MCF 10A (cell line): ENCODE data around the gene HK2. TPM values are rescaled to one million over a fixed set of nuclear protein-coding genes. Genes with fewer than 3 reads are reported as not detected.

ENCODE experiments used
- BruUV-seq: library from RNA; stranded (reverse); fragments of 400-500 nt; replicated peaks from 2 replicates; lab custom pipeline; 2021; lab: Mats Ljungman, UMichigan
- CTCF ChIA-PET: fragments of 300-600 bp; sonication (Branson Sonifier 250); formaldehyde crosslinking; extraction: SDS; loops from one replicate; lab custom pipeline; 2021; ENCODE audit warnings: antibody characterized with exemption, inconsistent platforms; lab: Yijun Ruan, JAX
- POLR2A ChIA-PET: fragments of 300-600, 350-650 bp; sonication (Branson Sonifier 250); formaldehyde crosslinking; extraction: SDS; loops from one replicate; lab custom pipeline; 2020; ENCODE audit warnings: antibody characterized with exemption, inconsistent platforms; lab: Yijun Ruan, JAX
- DNase-seq: peaks from one replicate; pipeline ENCODE4 v3.0.0-alpha.2; 2018; ENCODE audit not compliant: unreplicated experiment
- H3K27ac Mint-ChIP-seq: one replicate; pipeline ENCODE4 v1.8.0; 2022; ENCODE audit warnings: mild to moderate bottlenecking, low read depth, mixed read lengths; ENCODE audit not compliant: unreplicated experiment
- H3K27me3 Mint-ChIP-seq: one replicate; pipeline ENCODE4 v1.8.0; 2022; ENCODE audit warnings: mixed read lengths; ENCODE audit not compliant: insufficient read depth, unreplicated experiment
- H3K36me3 Mint-ChIP-seq: one replicate; pipeline ENCODE4 v1.8.0; 2022; ENCODE audit warnings: mild to moderate bottlenecking, moderate library complexity, mixed read lengths; ENCODE audit not compliant: insufficient read depth, unreplicated experiment
- H3K4me1 Mint-ChIP-seq: one replicate; pipeline ENCODE4 v1.8.0; 2022; ENCODE audit warnings: mixed read lengths; ENCODE audit not compliant: insufficient read depth, unreplicated experiment
- H3K4me3 Mint-ChIP-seq: one replicate; pipeline ENCODE4 v1.8.0; 2022; ENCODE audit warnings: mild to moderate bottlenecking, moderate library complexity, mixed read lengths; ENCODE audit not compliant: unreplicated experiment
- H3K9me3 Mint-ChIP-seq: one replicate; pipeline ENCODE4 v1.8.0; 2022; ENCODE audit warnings: mixed read lengths; ENCODE audit not compliant: unreplicated experiment
- CTCF ChIP-seq: fragments of 200-600 bp; IDR thresholded peaks from one replicate; pipeline ENCODE4 v1.8.0; 2022; ENCODE audit warnings: antibody characterized with exemption, mild to moderate bottlenecking; ENCODE audit not compliant: unreplicated experiment
- intact Hi-C: fragments of 100-400 bp; cut with micrococcal nuclease; formaldehyde crosslinking; loops from 2 replicates; pipeline ENCODE4 v1.14.1; 2022
- total RNA-seq: library from RNA; stranded (reverse); gene quantifications from 2 replicates; pipeline ENCODE4 v1.2.3, GENCODE V29; 2022

Gene HK2
- total RNA-seq, 1 experiment from 2014 or later = 47.8 TPM

- ChIA-PET POLR2A (interaction anchor here (0.8 to 4.0 kb wide), 2 partner anchors 43 to 190 kb away, joined by 4 to 38 read pairs; partner anchors contain the start of gene HK2), CTCF (interaction anchor here (0.6 to 6.5 kb wide), 21 partner anchors 9 to 1528 kb away, joined by 3 to 219 read pairs (median 14); partner anchors contain the start of gene HK2)
- Mint-ChIP-seq H3K9me3 (no peaks in the 10 kb centered on the region), H3K36me3 (peaks cover 65% of the 10 kb centered on the region), H3K27ac (no peak overlapping the region), H3K4me3 (no peak overlapping the region), H3K4me1 (peaks cover 20% of the 10 kb centered on the region), H3K27me3 (no peaks in the 10 kb centered on the region)
- intact Hi-C loops = loop anchor here (10.0 kb wide), 1 partner anchor 107 kb away; no protein-coding TSS in a partner anchor
- no peak for TF ChIP-seq CTCF
- DNase-seq = no peak
- no TSS peak for BruUV-seq
These were observed 44.0 kb downstream of the HK2 start for GRCh38 chr2:74877781-74878433.

DNA sequence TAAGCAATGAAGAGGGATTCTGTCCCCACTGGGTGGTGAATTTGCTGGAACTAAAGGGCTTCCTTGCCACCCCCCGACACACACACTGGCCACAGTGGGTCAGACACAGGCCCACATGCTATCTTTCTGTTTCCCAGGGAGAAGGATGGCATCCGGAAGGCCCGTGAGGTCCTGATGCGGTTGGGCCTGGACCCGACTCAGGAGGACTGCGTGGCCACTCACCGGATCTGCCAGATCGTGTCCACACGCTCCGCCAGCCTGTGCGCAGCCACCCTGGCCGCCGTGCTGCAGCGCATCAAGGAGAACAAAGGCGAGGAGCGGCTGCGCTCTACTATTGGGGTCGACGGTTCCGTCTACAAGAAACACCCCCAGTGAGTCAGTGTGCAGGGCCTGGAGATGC is 44.6 kb downstream of the HK2 start:
- H3K9me3 Mint-ChIP-seq = no peaks in the 10 kb centered on the region
- no peak for DNase-seq
- H3K27ac Mint-ChIP-seq = no peak overlapping the region
- no TSS peak for BruUV-seq
- peaks cover 20% of the 10 kb centered on the region for H3K4me1 Mint-ChIP-seq
- H3K36me3 Mint-ChIP-seq = peaks cover 70% of the 10 kb centered on the region
- CTCF ChIA-PET = interaction anchor here (0.7 to 6.1 kb wide), 8 partner anchors 10 to 191 kb away, joined by 3 to 71 read pairs (median 8); no protein-coding TSS in a partner anchor
- intact Hi-C loops = loop anchor here (10.0 kb wide), 1 partner anchor 106 kb away; no protein-coding TSS in a partner anchor
- H3K4me3 Mint-ChIP-seq = no peak overlapping the region
- POLR2A ChIA-PET = interaction anchor here (1.0 kb wide), 1 partner anchor 13 kb away, joined by 3 read pairs; no protein-coding TSS in a partner anchor
- H3K27me3 Mint-ChIP-seq = no peaks in the 10 kb centered on the region
- TF ChIP-seq CTCF = no peak

GRCh38 chr2:74880054-74880728 is 46.3 kb downstream of the HK2 start:
- no TSS peak for BruUV-seq
- ChIA-PET CTCF (interaction anchor here (0.6 to 1.6 kb wide), 4 partner anchors 135 to 397 kb away, joined by 3 to 10 read pairs (median 3); partner anchors contain the start of genes CCDC142 and TTC31), POLR2A (no interaction called here)
- intact Hi-C loops = no loop called here
- no peak for DNase-seq
- no peak for TF ChIP-seq CTCF
- Mint-ChIP-seq H3K36me3 (peaks cover 67% of the 10 kb centered on the region), H3K27me3 (no peaks in the 10 kb centered on the region), H3K4me1 (peaks cover 8% of the 10 kb centered on the region), H3K27ac (peak overlapping the region; percentile 55), H3K4me3 (no peak overlapping the region), H3K9me3 (no peaks in the 10 kb centered on the region)

- TF ChIP-seq CTCF = no peak
- BruUV-seq = no TSS peak
- Mint-ChIP-seq H3K27me3 (no peaks in the 10 kb centered on the region), H3K27ac (no peak overlapping the region), H3K4me3 (no peak overlapping the region), H3K9me3 (no peaks in the 10 kb centered on the region), H3K4me1 (peaks cover 1% of the 10 kb centered on the region), H3K36me3 (peaks cover 65% of the 10 kb centered on the region)
- ChIA-PET CTCF (interaction anchor here (0.6 to 1.0 kb wide), 2 partner anchors 166 to 398 kb away, joined by 3 to 4 read pairs; partner anchors contain the start of genes CCDC142 and TTC31), POLR2A (no interaction called here)
- no peak for DNase-seq
- intact Hi-C loops = no loop called here
These were observed 47.2 kb downstream of the HK2 start for GRCh38 chr2:74881176-74881575.
